Subcutaneous adipose tissue (tissue), 4 donors: ENCODE data around the gene GLT1D1. TPM values are rescaled to one million over a fixed set of nuclear protein-coding genes. Genes with fewer than 3 reads are reported as not detected.

ENCODE experiments used
- CTCF ChIP-seq: fragments of 450-650 bp; IDR thresholded peaks from one replicate; pipeline ENCODE4 v1.5.1; 2016; ENCODE audit warnings: low read depth, mild to moderate bottlenecking, control low read depth, antibody characterized with exemption, moderate library complexity
- total RNA-seq, 4 donors: library from RNA; depleted of rRNA; stranded (reverse); fragments of >200 nt; gene quantifications; one replicate each; pipeline ENCODE4 v1.1.0, GENCODE V29; 2016

The GLT1D1 gene
- total RNA-seq, 4 donors from 2014 or later, result 0.22 to 0.75 TPM; not detected in 2

DNA sequence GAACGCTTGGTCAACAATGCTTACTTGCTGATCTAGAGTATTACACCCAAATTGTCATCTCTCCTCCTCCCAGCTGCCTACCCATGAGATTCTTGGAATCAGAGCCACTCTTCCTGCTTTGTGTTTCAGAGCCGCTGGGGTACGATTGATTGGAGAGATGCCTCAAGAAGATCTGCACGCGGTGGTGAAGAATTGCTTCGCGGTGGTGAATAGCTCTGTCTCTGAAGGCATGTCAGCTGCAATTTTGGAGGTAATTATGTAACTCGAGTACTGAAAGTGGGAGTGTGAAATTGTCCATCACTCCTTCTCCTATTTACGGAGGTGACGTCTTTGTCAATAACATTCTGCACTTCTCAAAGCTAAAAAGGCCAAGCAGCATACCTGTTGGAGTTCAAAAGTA lies 93.9 kb downstream of the GLT1D1 start:
- TF ChIP-seq CTCF, result no peak

GRCh38 chr12:128949086-128949485 lies 95.8 kb downstream of the GLT1D1 start:
- TF ChIP-seq CTCF, result no peak

DNA sequence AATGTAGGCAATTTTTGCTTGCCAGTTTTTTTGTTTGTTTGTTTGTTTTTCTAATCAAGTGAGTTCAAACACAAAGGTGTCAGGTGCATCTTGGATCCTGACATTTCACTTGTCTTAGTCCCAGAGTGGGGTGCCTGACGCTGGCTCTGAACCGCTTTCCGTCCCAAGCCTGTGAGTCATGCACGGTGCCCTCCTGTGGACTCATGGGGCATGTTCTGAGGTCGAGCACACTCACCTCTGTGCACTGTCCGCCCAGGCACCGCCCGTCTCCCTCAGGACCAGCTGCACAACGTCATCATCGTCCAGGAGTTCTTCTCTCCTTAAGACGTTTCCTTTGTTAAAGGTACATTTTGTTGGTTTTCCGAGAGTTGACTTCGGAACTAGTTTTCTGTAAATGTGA lies 98.2 kb downstream of the GLT1D1 start:
- TF ChIP-seq CTCF, result no peak

DNA sequence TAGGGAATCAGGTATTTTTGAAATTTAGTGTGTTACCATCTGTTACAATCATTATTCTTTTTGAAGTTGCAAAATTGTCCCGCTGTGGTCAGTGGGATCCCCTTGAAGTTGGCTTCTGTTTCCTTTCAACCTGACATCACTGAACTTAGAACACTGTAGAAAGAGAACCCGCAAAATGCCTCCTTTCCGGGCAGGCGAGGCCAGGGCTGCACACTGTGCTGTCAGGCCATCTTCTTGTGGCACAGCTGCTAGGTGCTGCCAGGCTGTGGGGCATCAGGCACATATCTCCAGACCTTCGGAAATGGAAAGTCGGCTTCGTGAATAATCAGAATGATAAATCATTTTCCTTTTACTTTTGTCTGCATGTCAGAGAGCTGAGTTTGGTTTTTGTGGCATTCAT lies 103.5 kb downstream of the GLT1D1 start:
- TF ChIP-seq CTCF, result no peak

DNA sequence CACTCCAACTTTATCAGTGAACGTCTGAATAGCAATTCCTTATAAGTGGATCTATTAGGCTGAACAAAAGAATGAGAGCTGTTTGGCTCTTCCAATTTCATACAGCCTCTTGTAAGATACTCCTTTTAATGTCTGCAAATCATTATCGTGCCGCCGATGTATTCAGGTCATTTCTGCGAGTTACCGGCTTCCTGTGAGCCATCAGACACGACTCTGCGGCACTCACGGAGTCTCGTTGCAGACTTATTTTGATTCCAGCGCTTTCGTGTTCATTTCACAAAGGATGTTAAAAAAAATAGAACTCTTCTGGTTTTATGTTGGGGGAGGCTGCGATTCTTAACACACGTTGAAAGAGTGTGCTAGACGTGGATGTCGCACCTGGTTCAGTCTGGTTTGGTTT lies 106.6 kb downstream of the GLT1D1 start:
- TF ChIP-seq CTCF, result no peak

DNA sequence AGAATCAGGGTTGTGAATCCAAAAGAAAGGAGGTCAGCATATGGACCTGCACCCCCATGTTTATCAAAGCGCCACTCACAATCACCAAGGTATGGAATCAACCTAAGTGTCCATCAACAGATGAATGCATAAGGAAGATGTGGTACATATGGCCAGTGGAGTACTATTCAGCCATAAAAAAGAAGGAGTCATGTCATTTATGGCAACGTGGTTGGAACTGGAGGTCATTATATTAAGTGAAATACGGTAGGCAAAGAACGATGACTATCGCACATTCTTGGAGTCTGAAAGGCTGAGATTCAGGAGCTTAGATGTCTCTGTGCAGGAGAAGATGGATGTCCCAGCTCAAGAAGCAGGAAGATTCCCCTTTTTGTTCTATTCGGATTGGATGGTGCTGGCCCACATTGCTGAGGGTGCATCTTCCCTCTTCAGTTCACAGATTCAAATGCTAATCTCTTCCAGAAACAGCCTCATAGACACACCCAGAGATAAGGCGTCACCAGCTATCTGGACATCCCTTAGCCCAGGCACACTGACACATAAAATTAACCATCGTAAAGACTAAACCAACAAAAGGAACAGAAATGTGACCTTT lies 108.1 kb downstream of the GLT1D1 start:
- TF ChIP-seq CTCF, result no peak

GRCh38 chr12:128961957-128962356 lies 108.7 kb downstream of the GLT1D1 start:
- no peak for TF ChIP-seq CTCF
